ENCODE measurements around the gene COL5A1. TPM values are rescaled to one million over a fixed set of nuclear protein-coding genes. Genes with fewer than 3 reads are reported as not detected.

Gene COL5A1
- total RNA-seq, 1 experiment from 2014 or later, result 10.6 TPM

DNA sequence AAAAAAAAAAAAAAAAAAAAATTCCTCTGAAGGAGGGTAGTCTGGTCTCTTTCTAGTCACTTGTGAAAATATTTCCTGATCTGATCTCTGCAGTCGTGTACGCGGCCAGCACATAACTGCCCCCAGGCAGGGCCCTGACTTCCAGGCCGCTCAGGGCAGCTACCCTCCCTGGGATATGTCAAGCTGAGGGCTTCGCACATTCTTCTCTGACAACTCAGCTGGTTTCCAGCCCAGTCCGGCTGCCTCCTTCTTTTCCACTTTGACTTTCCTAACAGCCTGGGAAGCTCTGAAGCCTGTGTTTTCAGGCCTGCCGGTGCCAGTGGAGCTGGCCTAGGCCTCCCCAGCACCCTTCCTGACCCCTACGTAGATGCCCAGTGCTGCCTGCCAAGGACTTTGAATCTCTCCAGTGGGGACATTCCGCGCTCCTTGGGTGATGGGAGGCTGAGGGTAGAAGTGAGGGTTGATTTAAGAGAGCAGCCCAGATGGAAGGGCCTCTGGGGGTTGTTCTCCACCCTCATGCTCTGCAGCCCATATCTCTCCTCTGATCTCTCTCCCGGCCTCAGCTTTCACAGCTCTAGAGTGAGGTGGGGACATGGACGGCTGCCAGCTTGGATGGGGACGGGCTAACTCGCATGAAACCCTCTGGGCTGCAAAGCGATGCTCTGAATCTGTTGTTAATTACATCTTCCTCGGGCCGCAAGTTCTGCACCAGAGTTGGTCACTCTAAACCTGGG, 20.7 kb downstream of the COL5A1 start:
- no peaks in the 10 kb centered on the region for H3K9me3 ChIP-seq (ENCODE audit: low read length)
- no peaks in the 10 kb centered on the region for H3K9me2 ChIP-seq (replicated peaks; ENCODE audit: low read length)
- H3K4me3 ChIP-seq (ENCODE audit: low read length), result no peak overlapping the region
- H3K4me1 ChIP-seq (ENCODE audit: insufficient read depth, low read length), result peaks cover 22% of the 10 kb centered on the region; the same call in 1 of the 2 replicates
- H3K36me3 ChIP-seq (ENCODE audit: low read depth, low read length), result no peaks in the 10 kb centered on the region
- intact Hi-C loops (cut with micrococcal nuclease), result no loop called here
- BruUV-seq (replicated peaks), result no TSS peak
- no peak overlapping the region; the same call in 1 of the 2 replicates for H3K4me2 ChIP-seq (ENCODE audit: low read length)
- DNase-seq, result peak; percentile 60
- ChIA-PET CTCF (no interaction called here), POLR2A (ENCODE audit: unreplicated experiment) (interaction anchor here (0.6 kb wide), 1 partner anchor 229 kb away, joined by 4 read pairs; no protein-coding TSS in a partner anchor)
- no peaks in the 10 kb centered on the region for H4K20me1 ChIP-seq (ENCODE audit: low read length)
- TF ChIP-seq EZH2phosphoT487 (IDR thresholded peaks at IDR 0.05; ENCODE audit: borderline replicate concordance, low read length), result no peak
- TF ChIP-seq EZH2 (IDR thresholded peaks at IDR 0.05; ENCODE audit: low read length, unreplicated experiment), result no peak
- TF ChIP-seq, protein P1, sequence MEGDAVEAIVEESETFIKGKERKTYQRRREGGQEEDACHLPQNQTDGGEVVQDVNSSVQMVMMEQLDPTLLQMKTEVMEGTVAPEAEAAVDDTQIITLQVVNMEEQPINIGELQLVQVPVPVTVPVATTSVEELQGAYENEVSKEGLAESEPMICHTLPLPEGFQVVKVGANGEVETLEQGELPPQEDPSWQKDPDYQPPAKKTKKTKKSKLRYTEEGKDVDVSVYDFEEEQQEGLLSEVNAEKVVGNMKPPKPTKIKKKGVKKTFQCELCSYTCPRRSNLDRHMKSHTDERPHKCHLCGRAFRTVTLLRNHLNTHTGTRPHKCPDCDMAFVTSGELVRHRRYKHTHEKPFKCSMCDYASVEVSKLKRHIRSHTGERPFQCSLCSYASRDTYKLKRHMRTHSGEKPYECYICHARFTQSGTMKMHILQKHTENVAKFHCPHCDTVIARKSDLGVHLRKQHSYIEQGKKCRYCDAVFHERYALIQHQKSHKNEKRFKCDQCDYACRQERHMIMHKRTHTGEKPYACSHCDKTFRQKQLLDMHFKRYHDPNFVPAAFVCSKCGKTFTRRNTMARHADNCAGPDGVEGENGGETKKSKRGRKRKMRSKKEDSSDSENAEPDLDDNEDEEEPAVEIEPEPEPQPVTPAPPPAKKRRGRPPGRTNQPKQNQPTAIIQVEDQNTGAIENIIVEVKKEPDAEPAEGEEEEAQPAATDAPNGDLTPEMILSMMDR (conservative IDR thresholded peaks at IDR 0.05; ENCODE audit: low read depth, low read length), result no peak
- H2AFZ ChIP-seq (ENCODE audit: low read length), result no peak overlapping the region
- no peak overlapping the region for H3K27ac ChIP-seq (ENCODE audit: low read length)
- peak; percentile 38; the same call in 1 of the 2 replicates for ATAC-seq
- no peaks in the 10 kb centered on the region for H3K79me2 ChIP-seq (ENCODE audit: low read length)
- H3K27me3 ChIP-seq (ENCODE audit: low read length), result no peaks in the 10 kb centered on the region
- no peaks in the 10 kb centered on the region for H3F3A ChIP-seq (ENCODE audit: low read length, unreplicated experiment)
- no peak overlapping the region for H3K9ac ChIP-seq (ENCODE audit: low read length)

DNA sequence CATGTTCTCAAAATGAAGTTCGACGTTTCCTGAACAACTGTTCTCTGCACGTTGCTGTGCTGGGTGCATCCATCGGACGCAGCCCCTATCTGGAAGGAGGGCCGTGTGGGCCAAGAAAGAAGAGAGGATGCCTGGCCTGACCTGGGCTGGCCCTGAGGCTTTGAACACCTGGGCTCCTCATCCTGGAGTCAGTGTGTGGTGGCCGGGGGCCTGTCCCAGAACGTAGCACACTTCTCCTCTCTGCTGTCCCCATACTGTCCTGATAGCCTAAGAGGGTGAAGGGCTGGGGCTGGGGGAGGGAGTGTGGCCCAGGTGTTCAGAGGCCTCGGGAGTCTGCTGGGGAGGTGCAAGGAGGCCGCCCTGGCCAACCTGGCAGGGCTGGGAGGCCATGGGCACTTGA, 21.5 kb downstream of the COL5A1 start:
- ATAC-seq, result no peak
- ChIA-PET POLR2A (ENCODE audit: unreplicated experiment) (no interaction called here), CTCF (no interaction called here)
- no peak overlapping the region for H3K9ac ChIP-seq (ENCODE audit: low read length)
- H3K9me2 ChIP-seq (replicated peaks; ENCODE audit: low read length), result no peaks in the 10 kb centered on the region
- no peak overlapping the region for H3K27ac ChIP-seq (ENCODE audit: low read length)
- no peaks in the 10 kb centered on the region for H3F3A ChIP-seq (ENCODE audit: low read length, unreplicated experiment)
- H3K36me3 ChIP-seq (ENCODE audit: low read depth, low read length), result no peaks in the 10 kb centered on the region
- BruUV-seq (replicated peaks), result no TSS peak
- no peaks in the 10 kb centered on the region for H3K27me3 ChIP-seq (ENCODE audit: low read length)
- DNase-seq, result no peak
- H3K9me3 ChIP-seq (ENCODE audit: low read length), result no peaks in the 10 kb centered on the region
- TF ChIP-seq EZH2 (IDR thresholded peaks at IDR 0.05; ENCODE audit: low read length, unreplicated experiment) (no peak), EZH2phosphoT487 (IDR thresholded peaks at IDR 0.05; ENCODE audit: borderline replicate concordance, low read length) (no peak)
- TF ChIP-seq, protein P1 (conservative IDR thresholded peaks at IDR 0.05; ENCODE audit: low read depth, low read length), result no peak
- no peak overlapping the region for H2AFZ ChIP-seq (ENCODE audit: low read length)
- H4K20me1 ChIP-seq (ENCODE audit: low read length), result no peaks in the 10 kb centered on the region
- H3K79me2 ChIP-seq (ENCODE audit: low read length), result no peaks in the 10 kb centered on the region
- H3K4me3 ChIP-seq (ENCODE audit: low read length), result no peak overlapping the region
- H3K4me2 ChIP-seq (ENCODE audit: low read length), result no peak overlapping the region
- peaks cover 25% of the 10 kb centered on the region; the same call in 1 of the 2 replicates for H3K4me1 ChIP-seq (ENCODE audit: insufficient read depth, low read length)
- intact Hi-C loops (cut with micrococcal nuclease), result no loop called here

DNA sequence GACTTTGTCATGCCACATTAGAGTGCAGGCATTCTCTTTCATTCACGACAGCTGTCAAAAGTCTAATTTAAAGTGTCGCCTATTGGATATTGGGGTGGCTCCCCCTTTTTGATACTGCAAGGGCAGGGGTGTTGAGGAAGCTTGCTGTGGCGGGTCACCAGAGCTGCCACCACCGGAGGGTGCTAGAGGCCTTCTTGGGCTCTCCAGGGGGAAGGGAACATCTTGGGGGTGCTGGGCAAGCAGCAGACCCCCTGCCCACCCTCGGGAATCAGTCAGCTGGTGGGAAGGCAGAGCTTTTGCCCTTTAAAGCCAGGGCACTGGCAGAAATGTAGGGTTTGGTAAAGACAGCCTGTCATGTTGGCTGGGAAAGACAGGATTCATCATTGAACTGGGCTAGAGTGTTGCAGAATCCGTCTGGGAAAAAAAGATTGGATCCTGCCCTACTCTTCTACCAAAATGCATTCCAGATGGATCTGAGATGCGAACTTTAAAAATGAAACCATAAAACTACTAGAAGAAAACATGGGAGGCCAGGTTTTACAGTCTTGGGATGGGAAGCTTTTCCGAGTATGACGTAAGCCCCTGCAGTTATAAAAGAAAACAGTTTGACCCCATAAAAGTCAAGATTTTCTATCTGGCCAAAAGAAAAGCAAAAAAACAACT, 22.3 kb downstream of the COL5A1 start:
- intact Hi-C loops (cut with micrococcal nuclease), result no loop called here
- H3K4me3 ChIP-seq (ENCODE audit: low read length), result no peak overlapping the region
- no peaks in the 10 kb centered on the region for H4K20me1 ChIP-seq (ENCODE audit: low read length)
- H3F3A ChIP-seq (ENCODE audit: low read length, unreplicated experiment), result no peaks in the 10 kb centered on the region
- H2AFZ ChIP-seq (ENCODE audit: low read length), result no peak overlapping the region
- no peaks in the 10 kb centered on the region for H3K79me2 ChIP-seq (ENCODE audit: low read length)
- no peaks in the 10 kb centered on the region for H3K27me3 ChIP-seq (ENCODE audit: low read length)
- no peak overlapping the region for H3K4me2 ChIP-seq (ENCODE audit: low read length)
- no peak for ATAC-seq
- H3K9ac ChIP-seq (ENCODE audit: low read length), result no peak overlapping the region
- no peaks in the 10 kb centered on the region for H3K36me3 ChIP-seq (ENCODE audit: low read depth, low read length)
- no TSS peak for BruUV-seq (replicated peaks)
- TF ChIP-seq EZH2 (IDR thresholded peaks at IDR 0.05; ENCODE audit: low read length, unreplicated experiment), result no peak
- TF ChIP-seq, protein P1 (conservative IDR thresholded peaks at IDR 0.05; ENCODE audit: low read depth, low read length), result 0 out of 2 replicates have a peak, but pooled peaks have one; percentile 13
- H3K4me1 ChIP-seq (ENCODE audit: insufficient read depth, low read length), result peaks cover 25% of the 10 kb centered on the region; the same call in 1 of the 2 replicates
- ChIA-PET POLR2A (ENCODE audit: unreplicated experiment) (no interaction called here), CTCF (no interaction called here)
- no peak for DNase-seq
- H3K9me2 ChIP-seq (replicated peaks; ENCODE audit: low read length), result no peaks in the 10 kb centered on the region
- H3K27ac ChIP-seq (ENCODE audit: low read length), result no peak overlapping the region
- H3K9me3 ChIP-seq (ENCODE audit: low read length), result no peaks in the 10 kb centered on the region
